T-helper 2 cell treated with Interferon-gamma antibody and Interleukin-4, amounts not matched to agents 100 ng/mL and 5 ng/mL, for 36 hours (primary cell): ENCODE results near the gene ZNF385A. TPM values are rescaled to one million over a fixed set of nuclear protein-coding genes. Genes with fewer than 3 reads are reported as not detected.

Experiments used
- intact Hi-C: fragments of 100-400 bp; cut with micrococcal nuclease; formaldehyde crosslinking; loops from one replicate; pipeline ENCODE4 v1.15.1; 2023
- total RNA-seq: library from RNA; stranded (reverse); gene quantifications from 2 replicates; pipeline ENCODE4 v1.2.3, GENCODE V29; 2022

Gene ZNF385A
- total RNA-seq, 1 donor from 2014 or later, result 0.57 TPM

DNA sequence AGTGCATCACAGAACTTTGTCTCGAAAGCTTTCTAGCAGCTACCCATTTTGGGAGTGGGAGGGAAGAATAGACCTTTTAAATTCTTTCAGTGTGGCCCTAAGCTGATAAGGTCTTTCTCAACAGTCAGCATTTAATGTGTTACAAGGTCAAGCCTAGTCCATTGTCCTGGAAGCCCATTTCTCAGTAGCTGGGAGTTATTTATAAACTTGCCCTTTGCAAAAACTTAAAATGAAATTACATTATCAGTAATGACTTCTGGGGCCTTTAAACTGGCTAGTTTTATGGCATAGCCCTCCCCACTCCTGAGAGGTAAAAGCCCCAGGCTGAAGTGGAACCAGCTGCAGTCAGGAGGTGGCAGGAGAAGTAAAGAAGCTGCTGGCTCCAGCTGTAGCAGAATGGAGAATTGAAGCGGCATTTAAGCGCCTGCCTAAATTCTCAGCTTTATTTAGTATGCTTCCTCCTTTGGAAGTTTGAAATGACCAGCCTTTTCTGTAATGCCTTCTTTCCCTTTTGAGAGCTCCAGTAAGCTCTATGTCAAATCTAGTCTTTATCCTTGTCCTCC is 47.2 kb downstream of the ZNF385A start:
- intact Hi-C loops, result loop anchor here (2.0 kb wide), 1 partner anchor 21 kb away; no protein-coding TSS in a partner anchor

- intact Hi-C loops, result no loop called here
Observed at GRCh38 chr12:54333420-54334034, 51.0 kb downstream of the ZNF385A start.

DNA sequence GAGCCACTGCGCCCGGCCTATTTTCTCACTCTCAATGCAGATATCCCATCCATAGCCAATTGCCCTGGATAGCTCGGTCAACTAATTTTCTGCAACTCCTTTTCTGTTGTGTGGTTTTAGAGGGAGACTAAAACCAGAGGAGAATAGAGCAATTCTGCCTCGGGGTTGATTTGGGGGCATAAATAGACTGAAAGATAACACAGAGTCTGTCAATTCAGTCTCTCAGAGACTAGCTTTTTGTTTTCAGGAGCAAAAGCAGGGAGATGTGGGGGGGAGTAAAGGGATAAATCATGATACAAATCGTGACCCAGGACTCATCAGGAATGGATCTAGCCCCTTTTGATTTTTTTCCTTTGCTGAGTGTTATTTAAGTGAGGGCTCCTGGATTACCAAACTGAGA is 53.1 kb downstream of the ZNF385A start:
- intact Hi-C loops, result no loop called here

GRCh38 chr12:54330442-54330841 is 54.1 kb downstream of the ZNF385A start:
- intact Hi-C loops, result no loop called here

- intact Hi-C loops, result no loop called here
Observed at GRCh38 chr12:54329759-54330158, 54.8 kb downstream of the ZNF385A start.

GRCh38 chr12:54328595-54329337 is 55.8 kb downstream of the ZNF385A start:
- intact Hi-C loops, result no loop called here

DNA sequence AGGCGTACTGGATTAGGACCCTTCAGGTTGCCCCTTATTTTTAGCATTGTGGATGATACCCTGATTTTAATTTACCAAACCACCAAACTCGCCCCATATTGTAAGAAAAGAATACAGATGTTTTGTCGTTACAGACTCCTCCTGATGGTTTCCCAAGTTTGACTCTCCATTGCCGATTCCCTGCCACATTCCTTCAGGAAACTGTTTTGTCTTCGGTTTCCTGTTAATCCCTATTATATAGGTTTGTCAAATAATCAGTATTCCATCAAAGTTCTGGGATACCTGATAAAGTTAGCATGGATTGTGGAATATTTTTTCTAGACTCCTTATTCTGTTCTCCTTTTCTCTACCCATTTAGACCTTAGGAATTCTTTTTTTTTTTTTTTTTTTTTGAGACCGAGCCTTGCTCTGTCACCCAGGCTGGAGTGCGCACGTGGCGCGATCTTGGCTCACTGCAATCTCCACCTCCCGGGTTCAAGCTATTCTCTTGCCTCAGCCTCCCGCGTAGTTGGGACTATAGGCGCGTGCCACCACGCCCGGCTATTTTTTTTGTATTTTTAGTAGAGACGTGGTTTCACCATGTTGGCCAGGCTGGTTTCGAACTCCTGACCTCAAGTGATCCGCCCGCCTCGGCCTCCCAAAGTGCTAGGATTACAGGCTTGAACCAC is 59.0 kb downstream of the ZNF385A start:
- intact Hi-C loops, result loop anchor here (1.0 kb wide), 2 partner anchors 34 to 45 kb away; partner anchors contain the start of genes CBX5 and HNRNPA1

GRCh38 chr12:54324617-54325441 is 59.7 kb downstream of the ZNF385A start, which contains the start of gene COPZ1:
TSS of gene COPZ1 (plus strand) at chr12:54325131. CDS start at chr12:54325164, 33 bp downstream.
- intact Hi-C loops, result loop anchor here (1.0 kb wide), 3 partner anchors 31 to 45 kb away; partner anchors contain the start of genes CBX5 and HNRNPA1

DNA sequence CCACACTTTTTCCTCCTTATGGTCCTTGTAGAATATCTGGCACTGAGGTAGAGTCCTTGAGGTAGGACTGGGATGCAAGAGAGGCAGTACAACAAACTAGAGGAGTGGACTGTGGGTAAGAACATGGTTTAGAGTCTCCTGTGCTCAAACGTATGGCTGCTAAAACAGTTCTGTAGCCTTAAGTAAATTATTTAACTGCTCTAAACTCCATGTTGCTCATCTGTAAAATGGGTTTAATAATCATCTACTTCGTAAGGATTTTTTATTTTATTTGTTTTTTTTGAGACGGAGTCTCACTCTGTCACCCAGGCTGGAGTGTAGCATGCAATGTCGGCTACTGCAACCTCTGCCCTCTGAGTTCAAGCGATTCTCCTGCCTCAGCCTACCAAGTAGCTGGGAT is 63.2 kb downstream of the ZNF385A start:
- intact Hi-C loops, result no loop called here

Other genes with a start within 250 kb of the ZNF385A start
- 25.7 and 27.5 TPM in 2 replicates for gene SMUG1, start 195.7 kb downstream of the ZNF385A start, total RNA-seq
- gene CBX5, start 104.6 kb downstream of the ZNF385A start, total RNA-seq, result 152 and 153 TPM in 2 replicates
- gene HNRNPA1, start 104.0 kb downstream of the ZNF385A start, total RNA-seq, result 1,517 and 1,552 TPM in 2 replicates
- gene NFE2, start 83.7 kb downstream of the ZNF385A start, total RNA-seq, result not detected in 2 replicates
- gene COPZ1, start 59.6 kb downstream of the ZNF385A start, total RNA-seq, result 136 and 139 TPM in 2 replicates
- 0.32 and 0.39 TPM in 2 replicates for gene GPR84, start 20.2 kb downstream of the ZNF385A start, total RNA-seq
- 80.3 and 81.0 TPM in 2 replicates for gene ITGA5, start 34.5 kb upstream of the ZNF385A start, total RNA-seq
- gene GTSF1, start 88.9 kb upstream of the ZNF385A start, total RNA-seq, result 9.4 and 10.2 TPM in 2 replicates
- gene NCKAP1L, start 113.0 kb upstream of the ZNF385A start, total RNA-seq, result 167 and 169 TPM in 2 replicates
- gene PDE1B, start 164.9 kb upstream of the ZNF385A start, total RNA-seq, result 18.5 and 18.7 TPM in 2 replicates
- not detected in 2 replicates for gene PPP1R1A, start 203.9 kb upstream of the ZNF385A start, total RNA-seq